ENCODE data around the gene BSND.

DNA sequence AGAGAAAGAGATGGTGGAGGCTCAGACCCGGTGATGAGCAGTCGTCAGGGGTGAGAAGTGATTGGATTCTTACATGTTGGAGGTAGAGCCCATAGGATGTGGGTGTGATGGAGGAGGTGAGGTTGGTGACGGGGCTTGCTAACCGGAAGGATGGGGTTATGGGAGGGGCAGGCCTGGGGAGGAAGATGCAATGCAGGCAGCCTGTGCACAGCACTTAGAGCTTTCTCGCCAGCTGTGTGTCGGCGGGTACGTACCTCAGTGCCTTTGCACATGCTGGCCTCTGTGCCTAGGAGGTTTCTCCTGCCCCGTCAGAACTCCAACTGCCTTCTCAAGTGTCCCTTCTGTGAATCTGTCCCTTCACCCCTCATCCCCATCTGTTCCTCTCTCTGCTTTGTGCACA, 2.9 kb upstream of the BSND start:
- TF ChIP-seq POLR2A (IDR thresholded peaks at IDR 0.05; ENCODE audit: extremely low read depth, insufficient read length): no peak
- TF ChIP-seq, protein P1, sequence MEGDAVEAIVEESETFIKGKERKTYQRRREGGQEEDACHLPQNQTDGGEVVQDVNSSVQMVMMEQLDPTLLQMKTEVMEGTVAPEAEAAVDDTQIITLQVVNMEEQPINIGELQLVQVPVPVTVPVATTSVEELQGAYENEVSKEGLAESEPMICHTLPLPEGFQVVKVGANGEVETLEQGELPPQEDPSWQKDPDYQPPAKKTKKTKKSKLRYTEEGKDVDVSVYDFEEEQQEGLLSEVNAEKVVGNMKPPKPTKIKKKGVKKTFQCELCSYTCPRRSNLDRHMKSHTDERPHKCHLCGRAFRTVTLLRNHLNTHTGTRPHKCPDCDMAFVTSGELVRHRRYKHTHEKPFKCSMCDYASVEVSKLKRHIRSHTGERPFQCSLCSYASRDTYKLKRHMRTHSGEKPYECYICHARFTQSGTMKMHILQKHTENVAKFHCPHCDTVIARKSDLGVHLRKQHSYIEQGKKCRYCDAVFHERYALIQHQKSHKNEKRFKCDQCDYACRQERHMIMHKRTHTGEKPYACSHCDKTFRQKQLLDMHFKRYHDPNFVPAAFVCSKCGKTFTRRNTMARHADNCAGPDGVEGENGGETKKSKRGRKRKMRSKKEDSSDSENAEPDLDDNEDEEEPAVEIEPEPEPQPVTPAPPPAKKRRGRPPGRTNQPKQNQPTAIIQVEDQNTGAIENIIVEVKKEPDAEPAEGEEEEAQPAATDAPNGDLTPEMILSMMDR (IDR thresholded peaks at IDR 0.05; ENCODE audit: low read depth, low read length): no peak
- TF ChIP-seq MYC (IDR thresholded peaks at IDR 0.05; ENCODE audit: low read depth, low read length): no peak
- TF ChIP-seq, protein P2, sequence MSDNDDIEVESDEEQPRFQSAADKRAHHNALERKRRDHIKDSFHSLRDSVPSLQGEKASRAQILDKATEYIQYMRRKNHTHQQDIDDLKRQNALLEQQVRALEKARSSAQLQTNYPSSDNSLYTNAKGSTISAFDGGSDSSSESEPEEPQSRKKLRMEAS (IDR thresholded peaks at IDR 0.05; ENCODE audit: low read depth, low read length): no peak

Data from NB4 (cell line).